GM18909 (cell line): ENCODE data around the gene TLNRD1.

Experiments
- ATAC-seq: cut with Tn5 transposase; IDR thresholded peaks from one replicate; pipeline ENCODE4 v1.9.1; 2021; ENCODE audit warnings: mild to moderate bottlenecking; ENCODE audit not compliant: unreplicated experiment, poor library complexity

Gene TLNRD1

GRCh38 chr15:80976851-80977250 lies 23.9 kb upstream of the TLNRD1 start:
- ATAC-seq = no peak

- no peak for ATAC-seq
Observed at GRCh38 chr15:80977627-80978036, 23.1 kb upstream of the TLNRD1 start.

- no peak for ATAC-seq
Observed at GRCh38 chr15:80978685-80979329, 21.9 kb upstream of the TLNRD1 start.

GRCh38 chr15:80979538-80980200 lies 21.1 kb upstream of the TLNRD1 start:
- ATAC-seq = no peak

- no peak for ATAC-seq
Observed at GRCh38 chr15:80982205-80982604, 18.5 kb upstream of the TLNRD1 start.

GRCh38 chr15:80982839-80983238 lies 17.9 kb upstream of the TLNRD1 start:
- ATAC-seq = no peak

GRCh38 chr15:80984856-80985255 lies 15.9 kb upstream of the TLNRD1 start:
- ATAC-seq = no peak

GRCh38 chr15:80985981-80986380 lies 14.7 kb upstream of the TLNRD1 start:
- ATAC-seq = no peak

- no peak for ATAC-seq
Observed at GRCh38 chr15:80986487-80986886, 14.2 kb upstream of the TLNRD1 start.

- no peak for ATAC-seq
Observed at GRCh38 chr15:80988148-80988796, 12.5 kb upstream of the TLNRD1 start.

GRCh38 chr15:80989081-80989517 lies 11.6 kb upstream of the TLNRD1 start:
- peak; percentile 8 for ATAC-seq

- ATAC-seq = peak; percentile 97
Observed at GRCh38 chr15:80989518-80990478, 10.9 kb upstream of the TLNRD1 start, which contains the start of gene MESD. Gene MESD (minus strand): TSS chr15:80989819. CDS start chr15:80989791, 28 bp downstream.

- ATAC-seq = no peak
Observed at GRCh38 chr15:80990955-80991354, 9.8 kb upstream of the TLNRD1 start.

- ATAC-seq = no peak
Observed at GRCh38 chr15:80991421-80991820, 9.3 kb upstream of the TLNRD1 start.

GRCh38 chr15:80992006-80992405 lies 8.7 kb upstream of the TLNRD1 start:
- no peak for ATAC-seq

- ATAC-seq = no peak
Observed at GRCh38 chr15:80992441-80992840, 8.3 kb upstream of the TLNRD1 start.

- no peak for ATAC-seq
Observed at GRCh38 chr15:80996247-80996646, 4.5 kb upstream of the TLNRD1 start.

GRCh38 chr15:80997692-80998091 lies 3.0 kb upstream of the TLNRD1 start:
- ATAC-seq = no peak

- ATAC-seq = no peak
Observed at GRCh38 chr15:80998251-80998650, 2.5 kb upstream of the TLNRD1 start.

GRCh38 chr15:80999623-81000036 lies 1.1 kb upstream of the TLNRD1 start:
- ATAC-seq = peak; percentile 38
